Transverse colon (tissue), 4 donors: ENCODE data around the gene SLC2A1. TPM values are rescaled to one million over a fixed set of nuclear protein-coding genes. Genes with fewer than 3 reads are reported as not detected.

Source experiments
- DNase-seq: peaks from one replicate; pipeline ENCODE4 v3.0.0-alpha.2; 2019
- H3K27ac ChIP-seq, 4 donors: fragments of 200-600 bp; sonication (generic); 2 replicates each; pipeline ENCODE4 v1.5.1; 2016 to 2018; ENCODE audit warnings: inconsistent platforms in 4 of 4
- H3K27me3 ChIP-seq: fragments of 200-600 bp; sonication (generic); 2 replicates; pipeline ENCODE4 v1.5.1; 2017; ENCODE audit warnings: inconsistent platforms
- H3K36me3 ChIP-seq, 4 donors: fragments of 200-600 bp; sonication (generic); 2 replicates each; pipeline ENCODE4 v1.5.1; 2017 to 2019; ENCODE audit warnings: inconsistent platforms in 4 of 4
- H3K4me1 ChIP-seq, 4 donors: fragments of 200-600 bp; sonication (generic); 2 replicates each; pipeline ENCODE4 v1.5.1; 2017 to 2020; ENCODE audit warnings: inconsistent platforms in 4 of 4
- H3K4me3 ChIP-seq, 4 donors: fragments of 200-600 bp; sonication (generic); 1 replicate in 1 of 4; 2 replicates in 3 of 4; pipeline versions ENCODE4 v1.5.1 to v1.6.1; 2017 to 2019; ENCODE audit warnings: inconsistent platforms in 4 of 4
- H3K9me3 ChIP-seq, 2 donors: fragments of 200-600 bp; sonication (generic); 2 replicates each; pipeline ENCODE4 v1.5.1; 2017 to 2019; ENCODE audit warnings: inconsistent platforms in 2 of 2
- CTCF ChIP-seq, 5 experiments: fragments of 200-600 bp in 3 of 5; fragments of 450-650 bp in 2 of 5; sonication (generic) in 3 of 5; IDR thresholded peaks; 1 replicate in 2 of 5; 2 replicates in 3 of 5; pipeline ENCODE4 v1.5.1; 2016 to 2017; ENCODE audit warnings: antibody characterized with exemption in 5 of 5, inconsistent platforms in 3 of 5, mild to moderate bottlenecking in 2 of 5, moderate library complexity in 1 of 5
- EP300 ChIP-seq: sonication (generic); formaldehyde crosslinking; IDR thresholded peaks from one replicate; pipeline ENCODE4 v1.6.1; 2017; ENCODE audit warnings: antibody characterized with exemption, low read depth
- POLR2A ChIP-seq: fragments of 450-650 bp; IDR thresholded peaks from one replicate; pipeline ENCODE4 v1.6.1; 2016; ENCODE audit warnings: antibody characterized with exemption, mild to moderate bottlenecking, moderate library complexity
- POLR2AphosphoS5 ChIP-seq, 3 donors: sonication (generic); formaldehyde crosslinking; IDR thresholded peaks; one replicate each; pipeline ENCODE4 v1.6.1; 2016; ENCODE audit warnings: antibody characterized with exemption in 3 of 3
- WGBS, 2 donors: methylation state at CpG; one replicate each; pipeline ENCODE4 v1.1.5; 2018; ENCODE audit warnings: low coverage in 1 of 2; 5-methylcytosine and 5-hydroxymethylcytosine counted together
- in situ Hi-C, 4 donors: fragments of 200-750 bp; cut with MboI; loops; one replicate each; pipeline versions ENCODE4 v1.15.0 to v1.15.1; 2017; ENCODE audit warnings: low sequenced_read_pairs in 3 of 4, low pct_ligation_motif_present in 1 of 4, low pct_unique_long_range_greater_than_20kb in 1 of 4
- intact Hi-C: fragments of 100-400 bp; cut with DNase I; formaldehyde crosslinking; loops from one replicate; pipeline ENCODE4 v1.15.1; 2023; ENCODE audit warnings: low total_unique reads
- total RNA-seq, 4 donors: library from RNA; depleted of rRNA; stranded (reverse); fragments of >200 nt; gene quantifications; one replicate each; pipeline ENCODE4 v1.1.0, GENCODE V29; 2016

The SLC2A1 gene
- total RNA-seq, 4 donors from 2014 or later: 37.2 to 98.9 (median 69.1) TPM

- intact Hi-C loops: no loop called here
- in situ Hi-C loops: no loop called here
These were observed 70.5 kb downstream of the SLC2A1 start for GRCh38 chr1:42888013-42888633.

GRCh38 chr1:42887366-42887765 is 71.3 kb downstream of the SLC2A1 start:
- 96% methylated on average over 14 of the region's 20 CpGs; no CpG with 5 or more reads in 1 of the 2 donors for WGBS, 2 donors
- intact Hi-C loops: no loop called here
- no peak for TF ChIP-seq POLR2A
- Histone ChIP-seq H3K4me3 (no peak overlapping the region), H3K27ac (no peak overlapping the region), H3K9me3 (no peaks in the 10 kb centered on the region), H3K27me3 (no peaks in the 10 kb centered on the region), H3K36me3 (no peaks in the 10 kb centered on the region), H3K4me1 (no peaks in the 10 kb centered on the region)
- DNase-seq: no peak
- in situ Hi-C loops: no loop called here

More at GRCh38 chr1:42888013-42888633, 70.5 kb downstream of the SLC2A1 start:
- Histone ChIP-seq H3K9me3 (no peaks in the 10 kb centered on the region), H3K27me3 (no peaks in the 10 kb centered on the region), H3K4me3 (no peak overlapping the region), H3K4me1 (no peaks in the 10 kb centered on the region), H3K27ac (no peak overlapping the region), H3K36me3 (no peaks in the 10 kb centered on the region)
- DNase-seq: no peak
- TF ChIP-seq EP300 (no peak), POLR2A (no peak), CTCF (IDR thresholded peaks at IDR 0.05) (no peak), POLR2AphosphoS5 (IDR thresholded peaks at IDR 0.05) (no peak)
- WGBS, 2 donors: 92 to 100% methylated on average over 1 to 31 of the region's 31 CpGs

- Histone ChIP-seq H3K27ac (no peak overlapping the region), H3K4me3 (no peak overlapping the region), H3K9me3 (no peaks in the 10 kb centered on the region), H3K36me3 (no peaks in the 10 kb centered on the region), H3K27me3 (no peaks in the 10 kb centered on the region), H3K4me1 (no peaks in the 10 kb centered on the region)
- in situ Hi-C loops (no loop called here), intact Hi-C loops (no loop called here)
- TF ChIP-seq CTCF (IDR thresholded peaks at IDR 0.05) (no peak), POLR2A (no peak), EP300 (no peak), POLR2AphosphoS5 (IDR thresholded peaks at IDR 0.05) (no peak)
- no peak for DNase-seq
- 40 to 83% methylated on average over 1 to 21 of the region's 21 CpGs for WGBS, 2 donors
These were observed 71.9 kb downstream of the SLC2A1 start for GRCh38 chr1:42886800-42887199.

GRCh38 chr1:42886046-42886739 is 72.5 kb downstream of the SLC2A1 start:
- H3K4me3 ChIP-seq: no peak overlapping the region
- H3K4me1 ChIP-seq: no peaks in the 10 kb centered on the region
- TF ChIP-seq EP300 (no peak), POLR2A (no peak)
- H3K9me3 ChIP-seq: no peaks in the 10 kb centered on the region
- no peak for DNase-seq
- 57 to 80% methylated on average over 3 to 16 of the region's 16 CpGs for WGBS, 2 donors
- intact Hi-C loops (no loop called here), in situ Hi-C loops (no loop called here)
- no peak overlapping the region for H3K27ac ChIP-seq
- H3K36me3 ChIP-seq: no peaks in the 10 kb centered on the region
- no peaks in the 10 kb centered on the region for H3K27me3 ChIP-seq

GRCh38 chr1:42880384-42880783 is 78.3 kb downstream of the SLC2A1 start:
- DNase-seq: no peak
- Histone ChIP-seq H3K9me3 (no peaks in the 10 kb centered on the region), H3K27me3 (peaks cover 4% of the 10 kb centered on the region), H3K4me3 (no peak overlapping the region), H3K27ac (no peak overlapping the region), H3K4me1 (no peaks in the 10 kb centered on the region), H3K36me3 (no peaks in the 10 kb centered on the region)
- intact Hi-C loops: no loop called here
- 59 to 100% methylated on average over 1 to 4 of the region's 4 CpGs for WGBS, 2 donors
- in situ Hi-C loops: no loop called here
- TF ChIP-seq EP300: no peak
- no peak for TF ChIP-seq CTCF (IDR thresholded peaks at IDR 0.05)
- TF ChIP-seq POLR2AphosphoS5 (IDR thresholded peaks at IDR 0.05): no peak
- TF ChIP-seq POLR2A: no peak
